OCI-LY7 (cell line): ENCODE data around the gene RCHY1. TPM values are rescaled to one million over a fixed set of nuclear protein-coding genes. Genes with fewer than 3 reads are reported as not detected.
"Not testable (repeated sequence)": the region's sequence is repeated elsewhere in the genome, so short reads cannot be mapped to it uniquely, and the experiment has no call there.

ENCODE experiments used
- BruUV-seq: library from RNA; stranded (reverse); fragments of 400-500 nt; replicated peaks from 2 replicates; lab custom pipeline; 2021; lab: Mats Ljungman, UMichigan
- CTCF ChIA-PET: fragments of 300-600 bp; sonication (Branson Sonifier 250); formaldehyde crosslinking; loops from one replicate; lab custom pipeline; 2022; ENCODE audit warnings: antibody characterized with exemption; ENCODE audit not compliant: unreplicated experiment; lab: Charles Lee
- POLR2A ChIA-PET: fragments of 300-600 bp; sonication (Branson Sonifier 250); formaldehyde crosslinking; loops from one replicate; lab custom pipeline; 2022; ENCODE audit warnings: antibody characterized with exemption; lab: Charles Lee
- DNase-seq: peaks from one replicate; pipeline ENCODE4 v3.0.0-alpha.2; 2015; ENCODE audit warnings: low spot score
- H2AFZ ChIP-seq: fragments of 200-600 bp; sonication (generic), shearing (Covaris generic); 2 replicates; pipeline ENCODE4 v1.6.1; 2014; ENCODE audit warnings: mild to moderate bottlenecking, antibody characterized with exemption, low read length, moderate library complexity
- H3K27ac ChIP-seq: fragments of 200-600 bp; sonication (generic); 2 replicates; pipeline ENCODE4 v1.5.1; 2014; ENCODE audit warnings: mixed run types, low read depth, mild to moderate bottlenecking, moderate library complexity, low read length, inconsistent platforms; ENCODE audit not compliant: poor library complexity, severe bottlenecking
- H3K36me3 ChIP-seq: fragments of 200-600 bp; sonication (generic); 2 replicates; pipeline ENCODE4 v1.6.1; 2014; ENCODE audit warnings: mild to moderate bottlenecking, antibody characterized with exemption, low read length, moderate library complexity, mixed read lengths; ENCODE audit not compliant: insufficient read depth
- H3K4me1 ChIP-seq: fragments of 200-600 bp; sonication (generic); 2 replicates; pipeline ENCODE4 v1.5.1; 2014; ENCODE audit warnings: mild to moderate bottlenecking, low read length; ENCODE audit not compliant: insufficient read depth, poor library complexity, severe bottlenecking
- H3K4me2 ChIP-seq: fragments of 200-600 bp; sonication (generic); 2 replicates; pipeline ENCODE4 v1.6.1; 2014; ENCODE audit warnings: mild to moderate bottlenecking, low read length
- H3K4me3 ChIP-seq: fragments of 200-600 bp; sonication (generic); 2 replicates; pipeline ENCODE4 v1.5.1; 2014; ENCODE audit warnings: mild to moderate bottlenecking, low read depth, low read length; ENCODE audit not compliant: poor library complexity, severe bottlenecking
- H3K79me2 ChIP-seq: fragments of 200-600 bp; sonication (generic); 2 replicates; pipeline ENCODE4 v1.6.1; 2016; ENCODE audit warnings: low read depth, mild to moderate bottlenecking, low read length, moderate library complexity, mixed read lengths; ENCODE audit not compliant: insufficient read depth
- H3K9me2 ChIP-seq: fragments of 200-600 bp; sonication (generic); 2 replicates; pipeline ENCODE4 v1.6.1; 2016; ENCODE audit warnings: mild to moderate bottlenecking, low read length, mixed read lengths; ENCODE audit not compliant: insufficient read depth
- H3K9me3 ChIP-seq: fragments of 200-600 bp; sonication (generic); 2 replicates; pipeline ENCODE4 v1.6.1; 2014; ENCODE audit warnings: mild to moderate bottlenecking, mixed run types, low read length, mixed read lengths
- H4K20me1 ChIP-seq: fragments of 200-600 bp; sonication (generic); 2 replicates; pipeline ENCODE4 v1.6.1; 2014; ENCODE audit warnings: mild to moderate bottlenecking, antibody characterized with exemption, low read length, moderate library complexity, mixed read lengths; ENCODE audit not compliant: insufficient read depth
- CTCF ChIP-seq: fragments of 200-600 bp; sonication (generic); conservative IDR thresholded peaks from 2 replicates; pipeline ENCODE4 v1.5.1; 2014; ENCODE audit warnings: mild to moderate bottlenecking, antibody characterized with exemption, low read length, moderate library complexity, mixed read lengths
- EZH2phosphoT487 ChIP-seq: fragments of 200-600 bp; sonication (generic); IDR thresholded peaks from 2 replicates; pipeline ENCODE4 v1.6.1; 2018; ENCODE audit warnings: low read depth, borderline replicate concordance, mild to moderate bottlenecking, mixed run types, antibody characterized with exemption, low read length, moderate library complexity, mixed read lengths
- intact Hi-C: fragments of 100-400 bp; cut with micrococcal nuclease; formaldehyde crosslinking; loops from one replicate; pipeline ENCODE4 v1.10.0; 2022; ENCODE audit not compliant: unreplicated experiment
- total RNA-seq, 2 experiments: library from RNA; depleted of rRNA in 1 of 2; stranded (reverse); fragments of >200 nt in 1 of 2; shearing (Covaris generic) in 1 of 2; gene quantifications; 2 replicates each; pipeline ENCODE4 v1.2.3, GENCODE V29; 2014 to 2022

The RCHY1 gene
- total RNA-seq, 2 experiments from 2014 or later: 9.2 to 25.5 TPM

DNA sequence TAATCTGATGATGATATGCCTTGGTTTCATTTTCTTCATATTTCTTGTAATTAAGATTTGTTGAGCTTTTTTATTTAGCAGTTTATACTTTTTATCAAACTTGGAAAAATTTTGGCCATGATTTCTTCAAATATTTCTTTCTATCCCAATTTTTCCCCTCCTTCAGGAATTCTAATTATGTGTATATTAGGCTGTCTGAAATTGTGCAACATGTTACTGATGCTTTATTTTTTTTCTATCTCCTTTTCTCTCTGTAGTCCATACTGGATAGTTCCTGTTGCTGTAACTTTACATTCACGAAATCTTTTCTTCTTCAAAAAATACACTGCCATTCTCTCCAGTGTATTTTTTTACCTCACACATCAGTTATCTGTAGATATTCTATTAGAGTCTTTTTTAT is 10.9 kb upstream of the RCHY1 start:
- Histone ChIP-seq H3K79me2 (no peaks in the 10 kb centered on the region; the same call in 1 of the 2 replicates), H3K36me3 (peaks cover 84% of the 10 kb centered on the region), H3K9me3 (no peaks in the 10 kb centered on the region), H3K27ac (no peak overlapping the region), H4K20me1 (no peaks in the 10 kb centered on the region), H3K4me1 (no peaks in the 10 kb centered on the region), H2AFZ (no peak overlapping the region), H3K4me3 (no peak overlapping the region), H3K9me2 (no peaks in the 10 kb centered on the region), H3K4me2 (no peak overlapping the region)
- intact Hi-C loops: no loop called here
- DNase-seq: no peak
- no peak for TF ChIP-seq CTCF
- no peak for TF ChIP-seq EZH2phosphoT487
- no TSS peak for BruUV-seq
- ChIA-PET POLR2A (interaction anchor here (4.1 kb wide), 1 partner anchor 9 kb away, joined by 19 read pairs; no protein-coding TSS in a partner anchor), CTCF (no interaction called here)

GRCh38 chr4:75519452-75519851 is 5.2 kb upstream of the RCHY1 start:
- H4K20me1 ChIP-seq, H3K4me3 ChIP-seq, H3K27ac ChIP-seq, DNase-seq, H2AFZ ChIP-seq, POLR2A ChIA-PET, H3K4me2 ChIP-seq, CTCF ChIA-PET, H3K9me3 ChIP-seq, BruUV-seq, H3K9me2 ChIP-seq: not testable (repeated sequence)
- Histone ChIP-seq H3K36me3 (peaks cover 62% of the 10 kb centered on the region), H3K79me2 (peaks cover 19% of the 10 kb centered on the region; the same call in 1 of the 2 replicates), H3K4me1 (peaks cover 15% of the 10 kb centered on the region)
- intact Hi-C loops: loop anchor here (10.0 kb wide), 1 partner anchor 1635 kb away; the partner anchor contains the start of gene CCNG2

DNA sequence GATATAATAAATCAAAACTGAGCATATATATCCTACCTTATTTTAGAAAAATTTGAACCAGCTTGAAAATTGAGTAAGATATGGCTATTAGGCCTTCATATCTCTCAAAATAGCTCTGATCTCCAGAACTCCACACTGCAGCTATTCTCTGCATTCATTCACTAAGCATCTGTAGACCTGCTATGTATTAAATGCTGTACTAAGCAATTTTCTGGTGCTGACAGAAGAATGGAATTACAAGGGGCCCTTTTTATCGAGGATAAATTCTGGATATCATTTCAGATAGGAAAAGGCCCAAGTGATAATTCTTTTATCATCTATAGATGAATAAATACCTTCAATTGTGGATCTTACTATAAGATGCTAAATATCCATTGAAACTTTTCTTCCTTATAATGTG is 1.9 kb upstream of the RCHY1 start:
- no peak for DNase-seq
- Histone ChIP-seq H3K9me3 (no peaks in the 10 kb centered on the region), H3K36me3 (peaks cover 41% of the 10 kb centered on the region), H3K4me3 (peak overlapping the region; percentile 87), H3K4me2 (peak overlapping the region; percentile 98), H2AFZ (no peak overlapping the region; the same call in 1 of the 2 replicates), H3K9me2 (no peaks in the 10 kb centered on the region), H3K27ac (no peak overlapping the region), H3K79me2 (peaks cover 48% of the 10 kb centered on the region), H4K20me1 (peaks cover 8% of the 10 kb centered on the region; the same call in 1 of the 2 replicates), H3K4me1 (peaks cover 31% of the 10 kb centered on the region)
- TF ChIP-seq CTCF (no peak), EZH2phosphoT487 (no peak)
- no TSS peak for BruUV-seq
- intact Hi-C loops: loop anchor here (10.0 kb wide), 1 partner anchor 1639 kb away; the partner anchor contains the start of gene CCNG2
- CTCF ChIA-PET: no interaction called here
- POLR2A ChIA-PET: interaction anchor here (1.2 to 3.9 kb wide), 6 partner anchors 10 to 133 kb away, joined by 3 to 19 read pairs (median 4); no protein-coding TSS in a partner anchor
